GM18867 (cell line): ENCODE results near the gene MAD1L1.
A peak's percentile ranks its signal among the peaks of the same experiment; 100 is the strongest.
"Not testable (repeated sequence)": the region's sequence is repeated elsewhere in the genome, so short reads cannot be mapped to it uniquely, and the experiment has no call there.

ENCODE experiments used
- ATAC-seq: cut with Tn5 transposase; IDR thresholded peaks from one replicate; pipeline ENCODE4 v1.9.1; 2021; ENCODE audit warnings: mild to moderate bottlenecking, moderate library complexity; ENCODE audit not compliant: unreplicated experiment

Gene MAD1L1

DNA sequence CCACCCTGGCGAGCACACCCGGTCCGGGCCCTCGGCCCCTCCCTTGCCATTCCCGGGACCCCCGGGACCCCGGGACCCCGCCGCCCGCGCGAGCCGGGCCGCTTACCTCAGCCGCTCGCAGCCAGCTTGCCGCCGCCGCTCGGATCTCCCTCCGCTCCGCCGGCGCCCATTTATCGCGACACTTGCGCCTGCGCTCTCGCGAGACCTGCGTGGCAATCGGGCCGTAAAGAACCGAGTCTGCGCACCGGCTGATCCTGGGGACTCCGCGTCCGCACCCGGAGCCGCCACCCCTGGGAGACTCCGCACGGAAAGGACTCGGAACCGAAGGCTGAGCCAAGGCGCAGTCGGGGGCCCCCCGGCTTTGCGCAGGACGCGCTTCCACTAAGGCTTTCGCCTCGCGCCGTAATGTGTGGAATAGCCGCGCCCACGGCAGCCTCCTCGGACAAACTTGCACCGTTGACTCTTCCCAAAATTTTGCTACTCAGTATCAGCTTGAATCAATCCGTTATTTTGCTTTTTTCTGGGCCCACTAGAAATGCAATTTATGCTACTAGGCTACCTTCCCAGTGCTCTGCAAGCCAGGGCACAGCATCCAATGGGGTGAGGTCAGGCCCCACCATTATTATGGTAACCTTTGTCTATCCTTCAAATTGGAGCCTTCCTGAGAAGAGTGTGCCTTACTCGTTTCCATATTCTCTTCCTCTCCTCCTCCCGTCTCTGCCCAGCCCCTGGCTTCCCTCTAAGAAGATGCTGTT, at the start of gene MAD1L1:
Gene MAD1L1 (minus strand): TSS at position 180 of the 755 bp plus-strand sequence. CDS start 2,812 bp downstream, outside the sequence.
- peak; percentile 71 for ATAC-seq

DNA sequence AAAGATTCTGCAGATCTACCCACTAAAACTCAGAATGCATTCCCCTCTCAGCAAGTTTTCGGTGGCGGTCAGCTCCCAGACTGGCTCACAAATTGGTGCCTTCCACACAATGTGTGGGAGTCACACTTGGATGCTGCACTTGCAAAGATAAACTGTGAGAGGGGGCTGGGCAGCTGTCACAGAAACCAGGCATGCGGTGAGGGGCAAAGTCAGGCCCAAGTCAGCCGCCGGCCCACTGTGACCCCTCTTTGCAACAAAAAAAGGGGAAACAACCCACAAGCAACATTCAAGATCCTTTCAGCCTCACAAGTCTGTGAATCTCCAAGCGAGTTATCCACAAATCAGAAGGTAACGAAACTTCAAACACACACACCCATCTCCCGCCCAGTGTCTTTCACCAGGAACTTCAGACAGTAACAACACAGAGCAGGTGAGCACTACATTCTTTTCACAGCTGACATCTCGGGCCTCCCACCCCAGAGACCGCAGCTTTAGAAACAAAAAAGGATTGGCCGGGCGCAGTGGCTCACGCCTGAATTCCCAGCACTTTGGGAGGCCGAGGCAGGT, 49.5 kb upstream of the MAD1L1 start:
- ATAC-seq, result no peak

- ATAC-seq, result no peak
Observed at GRCh38 chr7:2281541-2281940, 48.8 kb upstream of the MAD1L1 start.

- no peak for ATAC-seq
Observed at GRCh38 chr7:2280424-2280823, 47.7 kb upstream of the MAD1L1 start.

- ATAC-seq, result no peak
Observed at GRCh38 chr7:2279896-2280295, 47.2 kb upstream of the MAD1L1 start.

DNA sequence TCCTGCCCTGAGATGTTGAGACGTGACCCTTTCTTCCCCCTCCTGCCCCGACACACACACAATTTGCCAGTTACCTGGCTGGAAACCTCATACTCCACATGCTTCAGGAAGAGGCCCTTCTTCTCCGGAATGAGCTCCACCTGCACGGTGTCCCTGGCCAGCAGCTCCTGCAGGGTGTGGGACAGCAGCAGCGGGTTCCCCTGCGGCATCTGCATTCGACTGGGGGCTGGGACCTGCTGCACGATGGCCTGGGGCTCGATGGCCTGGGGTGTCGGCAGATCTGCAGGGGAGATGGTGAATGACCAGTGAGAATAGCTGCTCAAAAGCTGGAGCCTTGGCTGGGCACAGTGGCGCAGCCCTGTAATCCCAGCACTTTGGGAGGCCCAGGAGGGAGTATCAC, 45.3 kb upstream of the MAD1L1 start:
- no peak for ATAC-seq

- no peak for ATAC-seq
Observed at GRCh38 chr7:2276107-2276506, 43.4 kb upstream of the MAD1L1 start.

- ATAC-seq, result no peak
Observed at GRCh38 chr7:2275101-2275500, 42.4 kb upstream of the MAD1L1 start.

DNA sequence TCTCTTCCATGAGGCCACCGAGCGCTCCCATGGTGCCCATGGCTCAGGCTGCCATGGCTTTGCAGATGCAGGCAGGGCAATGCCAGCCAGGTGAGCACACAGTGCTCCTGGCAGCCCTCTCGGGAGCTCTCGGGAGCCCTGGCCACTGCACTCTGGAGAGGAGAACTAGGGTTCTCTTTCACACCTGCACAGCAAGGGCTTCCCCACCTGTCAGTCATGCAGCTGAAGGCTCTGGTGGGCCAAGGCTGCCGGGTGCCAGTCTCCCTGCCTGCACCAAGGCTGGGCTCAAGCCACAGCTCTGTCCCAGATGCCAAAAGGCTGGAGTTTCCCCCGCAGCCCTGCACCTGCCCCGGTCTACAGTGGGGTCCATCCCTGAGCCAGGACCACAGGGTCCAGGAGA, 41.9 kb upstream of the MAD1L1 start:
- no peak for ATAC-seq

DNA sequence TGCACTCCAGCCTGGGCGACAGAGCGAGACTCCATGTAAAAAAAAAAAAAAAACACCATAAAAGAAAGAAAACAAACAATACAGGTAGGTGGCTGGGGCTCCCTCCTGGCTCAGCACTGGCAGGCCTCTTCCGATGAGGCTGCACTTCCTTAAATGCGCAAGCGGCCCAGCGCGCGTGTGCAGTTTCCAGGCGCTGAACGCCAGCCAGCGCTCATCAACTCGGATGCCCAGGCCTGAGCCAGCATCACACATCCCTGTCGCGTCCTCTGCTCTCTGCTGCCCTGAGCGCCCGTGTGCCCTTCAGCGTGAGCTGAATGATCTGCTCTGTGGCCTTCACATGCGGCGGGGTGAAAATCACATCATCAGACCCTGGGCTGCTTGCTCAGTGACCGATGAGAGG, 41.1 kb upstream of the MAD1L1 start:
- ATAC-seq, result no peak

DNA sequence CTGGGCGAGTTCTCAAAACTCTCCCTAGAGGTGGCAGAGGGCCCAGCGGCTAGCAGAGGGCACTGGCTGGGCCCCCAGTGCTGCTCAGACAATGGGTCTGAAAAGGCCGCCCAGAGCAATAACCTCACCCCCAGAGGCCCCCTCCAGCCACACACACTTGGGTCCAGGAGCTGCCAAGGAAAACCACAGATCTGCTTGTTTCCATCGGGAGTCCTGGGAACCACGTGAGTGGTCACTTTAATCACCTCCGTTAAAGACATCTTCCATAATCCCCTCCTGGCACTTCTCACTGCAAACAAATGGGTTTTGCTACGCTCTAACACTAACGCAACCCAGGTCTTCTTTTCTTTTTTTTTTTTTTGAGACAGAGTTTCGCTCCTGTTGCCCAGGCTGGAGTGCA, 39.3 kb upstream of the MAD1L1 start:
- no peak for ATAC-seq

DNA sequence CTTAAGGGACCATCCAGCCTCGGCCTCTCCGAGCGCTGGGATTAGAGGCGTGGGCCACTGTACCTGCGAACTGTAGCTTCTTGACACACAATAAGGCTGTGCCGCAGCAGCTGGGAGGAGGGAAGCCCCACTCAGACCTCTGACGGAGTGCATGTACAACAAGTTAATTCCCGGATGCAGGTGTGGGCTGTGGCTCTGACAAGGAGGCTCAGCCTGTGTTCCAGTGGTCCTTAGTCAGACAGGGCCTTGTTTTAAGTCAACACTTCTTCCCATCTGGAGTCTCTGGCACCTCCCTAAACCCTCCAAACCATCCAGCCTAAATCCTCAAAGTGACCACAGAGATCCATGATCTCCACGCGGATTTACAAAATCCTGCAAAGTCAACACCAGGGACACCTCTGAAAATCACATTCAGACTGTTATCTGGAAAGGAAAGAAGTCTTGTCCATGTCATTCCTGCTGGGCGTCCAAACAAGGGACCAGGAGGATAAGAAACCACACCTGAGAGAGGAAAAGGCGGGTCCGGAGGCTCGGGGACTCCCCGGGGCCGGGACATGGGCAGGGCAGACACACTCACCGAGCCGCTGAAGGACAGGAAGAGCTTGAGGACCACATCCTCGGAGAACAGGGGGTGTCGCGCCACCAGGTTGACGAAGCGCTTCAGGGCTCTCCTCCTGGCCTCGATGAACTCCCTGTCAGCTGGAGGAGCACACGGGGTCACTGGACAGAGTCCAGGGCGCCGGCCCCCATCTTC, 38.7 kb upstream of the MAD1L1 start:
- ATAC-seq, result no peak

DNA sequence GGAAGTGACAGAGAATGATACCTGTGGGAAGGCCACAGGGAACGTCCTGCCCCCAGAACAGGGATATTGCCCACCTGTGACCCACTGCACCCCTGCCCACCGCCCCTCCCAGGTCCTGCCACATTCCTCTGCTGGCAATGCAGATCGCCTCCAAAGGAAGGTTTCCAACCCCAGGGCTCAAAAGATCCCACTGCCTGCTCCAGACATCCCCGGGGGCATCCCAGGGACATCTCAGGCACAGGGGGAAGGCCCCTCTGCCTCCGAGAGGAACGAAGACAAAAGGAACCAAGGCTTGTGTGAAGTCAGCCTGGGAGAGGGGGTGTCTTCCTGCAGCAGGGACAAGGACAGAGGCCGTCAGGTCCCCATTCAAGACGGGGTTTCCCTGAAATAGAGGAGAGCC, 37.8 kb upstream of the MAD1L1 start:
- ATAC-seq, result no peak

- ATAC-seq, result no peak
Observed at GRCh38 chr7:2269991-2270460, 37.3 kb upstream of the MAD1L1 start.

GRCh38 chr7:2269089-2269990, 36.6 kb upstream of the MAD1L1 start:
- ATAC-seq, result not testable (repeated sequence)

DNA sequence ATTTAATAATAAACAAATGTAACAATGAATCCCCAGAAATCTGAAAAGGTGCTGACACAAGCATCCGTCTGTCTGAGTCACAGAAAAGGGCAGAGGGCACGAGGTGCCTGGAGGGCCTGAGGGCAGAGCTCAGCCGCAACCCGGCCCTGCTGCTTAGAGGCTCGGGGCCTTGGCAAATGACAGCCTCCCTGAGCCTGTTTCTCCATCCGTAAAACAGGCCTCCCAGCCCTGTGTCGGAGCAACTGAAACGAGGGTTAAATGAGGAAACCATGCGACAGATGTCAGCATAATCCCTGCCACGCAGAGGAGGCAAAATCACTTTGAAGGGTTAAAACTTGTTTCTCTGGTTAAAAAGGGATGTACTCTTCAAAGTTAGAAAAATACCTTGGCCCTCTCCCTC, 34.2 kb upstream of the MAD1L1 start:
- no peak for ATAC-seq

DNA sequence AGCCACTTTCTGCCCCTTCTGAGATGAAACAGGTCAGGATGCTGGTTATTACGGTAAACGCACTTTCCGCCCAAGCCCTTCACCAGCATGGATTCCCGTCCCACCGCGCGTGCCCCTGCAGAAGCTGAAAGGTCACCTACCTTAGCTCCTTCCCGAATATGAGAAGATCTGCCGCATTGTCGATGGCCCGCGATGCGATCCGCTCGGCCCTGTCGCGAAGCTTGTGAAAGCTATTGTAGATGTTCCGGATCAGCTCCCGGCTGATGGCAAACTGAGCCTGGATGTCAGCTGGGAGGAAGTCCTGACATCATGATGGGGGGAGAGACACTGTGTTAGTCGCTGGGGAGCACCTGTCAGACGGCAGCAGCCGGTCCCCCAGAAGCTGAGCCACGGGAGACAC, 31.4 kb upstream of the MAD1L1 start:
- ATAC-seq, result no peak

- ATAC-seq, result no peak
Observed at GRCh38 chr7:2263176-2263575, 30.4 kb upstream of the MAD1L1 start.

- no peak for ATAC-seq
Observed at GRCh38 chr7:2261611-2262010, 28.9 kb upstream of the MAD1L1 start.

GRCh38 chr7:2260820-2261219, 28.1 kb upstream of the MAD1L1 start:
- ATAC-seq, result no peak

DNA sequence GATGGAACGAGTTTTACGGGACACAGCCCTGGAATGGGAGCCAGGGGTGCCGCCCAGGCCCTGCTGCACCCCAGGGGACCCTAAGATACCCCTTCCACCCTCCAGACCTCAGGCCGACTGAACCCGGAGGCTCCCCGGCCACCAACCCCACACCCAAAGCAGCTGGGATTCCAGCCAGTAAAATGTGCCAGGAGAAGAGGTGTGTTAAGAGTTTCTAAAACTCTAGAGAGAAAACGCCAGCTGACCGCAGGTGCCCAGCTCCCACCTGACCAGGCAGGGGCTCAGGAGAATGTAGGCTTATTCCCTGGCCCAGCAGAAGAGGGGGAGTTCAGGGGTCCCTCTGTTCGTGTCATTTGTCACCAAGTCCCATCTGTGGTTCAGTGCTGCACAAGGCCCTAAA, 26.7 kb upstream of the MAD1L1 start:
- ATAC-seq, result no peak
